Measurements from ENCODE around the gene PRUNE1. TPM values are rescaled to one million over a fixed set of nuclear protein-coding genes. Genes with fewer than 3 reads are reported as not detected.

The PRUNE1 gene
- total RNA-seq, 2 experiments from 2014 or later: 18.8 to 20.8 TPM

DNA sequence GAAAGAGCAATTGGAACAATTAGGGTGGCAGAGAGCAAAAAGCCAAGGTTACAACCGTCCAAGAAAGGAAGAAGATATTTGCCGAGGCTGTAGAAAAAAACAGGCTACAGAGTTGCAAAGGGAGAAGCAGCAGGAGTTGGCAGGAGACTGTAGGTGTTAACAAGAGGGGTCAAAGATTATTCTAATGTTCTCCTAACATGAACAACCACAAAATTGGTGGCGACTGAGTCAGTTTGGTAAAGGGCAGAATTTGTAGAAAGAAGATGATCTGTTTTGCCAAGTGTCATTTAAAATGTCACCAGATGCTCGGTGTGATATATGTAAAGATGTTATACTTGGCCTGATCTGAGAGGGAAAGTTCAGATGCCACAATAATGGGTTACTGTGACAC is 401 bp upstream of the PRUNE1 start:
- peak overlapping the region; percentile 85 for H2AFZ ChIP-seq (ENCODE audit: low read length)
- H3K9me2 ChIP-seq (ENCODE audit: insufficient read depth, low read length): no peaks in the 10 kb centered on the region
- intact Hi-C loops (cut with micrococcal nuclease; ENCODE audit: unreplicated experiment): loop anchor here (5.0 kb wide), 1 partner anchor 49 kb away; the partner anchor contains the start of gene CDC42SE1
- peak overlapping the region; percentile 83 for H3K4me3 ChIP-seq (ENCODE audit: low read depth, low read length, poor library complexity, severe bottlenecking)
- H3K4me2 ChIP-seq (ENCODE audit: low read length): peak overlapping the region; percentile 90
- TF ChIP-seq, protein P1, sequence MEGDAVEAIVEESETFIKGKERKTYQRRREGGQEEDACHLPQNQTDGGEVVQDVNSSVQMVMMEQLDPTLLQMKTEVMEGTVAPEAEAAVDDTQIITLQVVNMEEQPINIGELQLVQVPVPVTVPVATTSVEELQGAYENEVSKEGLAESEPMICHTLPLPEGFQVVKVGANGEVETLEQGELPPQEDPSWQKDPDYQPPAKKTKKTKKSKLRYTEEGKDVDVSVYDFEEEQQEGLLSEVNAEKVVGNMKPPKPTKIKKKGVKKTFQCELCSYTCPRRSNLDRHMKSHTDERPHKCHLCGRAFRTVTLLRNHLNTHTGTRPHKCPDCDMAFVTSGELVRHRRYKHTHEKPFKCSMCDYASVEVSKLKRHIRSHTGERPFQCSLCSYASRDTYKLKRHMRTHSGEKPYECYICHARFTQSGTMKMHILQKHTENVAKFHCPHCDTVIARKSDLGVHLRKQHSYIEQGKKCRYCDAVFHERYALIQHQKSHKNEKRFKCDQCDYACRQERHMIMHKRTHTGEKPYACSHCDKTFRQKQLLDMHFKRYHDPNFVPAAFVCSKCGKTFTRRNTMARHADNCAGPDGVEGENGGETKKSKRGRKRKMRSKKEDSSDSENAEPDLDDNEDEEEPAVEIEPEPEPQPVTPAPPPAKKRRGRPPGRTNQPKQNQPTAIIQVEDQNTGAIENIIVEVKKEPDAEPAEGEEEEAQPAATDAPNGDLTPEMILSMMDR (conservative IDR thresholded peaks at IDR 0.05; ENCODE audit: low read length): no peak
- TF ChIP-seq EZH2phosphoT487 (IDR thresholded peaks at IDR 0.05; ENCODE audit: borderline replicate concordance, low read depth, low read length): no peak
- H3K4me1 ChIP-seq (ENCODE audit: insufficient read depth, low read length, poor library complexity, severe bottlenecking): peaks cover 58% of the 10 kb centered on the region
- no TSS peak for BruUV-seq (replicated peaks)
- peak overlapping the region; percentile 47 for H3K27ac ChIP-seq (ENCODE audit: low read depth, low read length, poor library complexity, severe bottlenecking)
- ChIA-PET CTCF (ENCODE audit: unreplicated experiment) (no interaction called here), POLR2A (no interaction called here)
- H4K20me1 ChIP-seq (ENCODE audit: insufficient read depth, low read length): no peaks in the 10 kb centered on the region
- no peaks in the 10 kb centered on the region for H3K36me3 ChIP-seq (ENCODE audit: insufficient read depth, low read length)
- DNase-seq (ENCODE audit: low spot score): no peak
- H3K79me2 ChIP-seq (ENCODE audit: insufficient read depth, low read depth, low read length): peaks cover 17% of the 10 kb centered on the region; the same call in 1 of the 2 replicates
- no peaks in the 10 kb centered on the region for H3K9me3 ChIP-seq (ENCODE audit: low read length)

DNA sequence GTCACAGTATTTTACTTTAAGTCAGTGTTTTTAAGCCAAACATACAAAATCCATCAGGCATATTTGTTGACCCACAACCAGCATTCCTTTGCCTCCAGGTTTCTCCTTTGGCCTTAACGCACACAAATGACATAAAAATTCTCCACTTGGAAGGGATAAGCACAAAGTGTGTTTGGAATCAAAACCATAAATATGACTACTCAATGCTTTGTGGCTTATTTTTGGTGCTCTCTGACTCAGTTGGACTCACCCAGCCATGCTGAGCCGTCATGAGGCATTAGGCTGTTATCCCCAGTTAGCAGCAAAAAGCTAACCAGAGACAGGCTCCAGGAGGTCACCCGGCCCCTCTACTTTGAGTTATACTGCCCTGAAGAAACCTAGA is 948 bp downstream of the PRUNE1 start:
- Histone ChIP-seq H4K20me1 (ENCODE audit: insufficient read depth, low read length) (no peaks in the 10 kb centered on the region), H3K36me3 (ENCODE audit: insufficient read depth, low read length) (no peaks in the 10 kb centered on the region), H3K4me1 (ENCODE audit: insufficient read depth, low read length, poor library complexity, severe bottlenecking) (peaks cover 46% of the 10 kb centered on the region), H3K4me3 (ENCODE audit: low read depth, low read length, poor library complexity, severe bottlenecking) (peak overlapping the region; percentile 83), H2AFZ (ENCODE audit: low read length) (peak overlapping the region; percentile 85; the same call in 1 of the 2 replicates), H3K4me2 (ENCODE audit: low read length) (peak overlapping the region; percentile 90), H3K9me3 (ENCODE audit: low read length) (no peaks in the 10 kb centered on the region), H3K79me2 (ENCODE audit: insufficient read depth, low read depth, low read length) (peaks cover 17% of the 10 kb centered on the region; the same call in 1 of the 2 replicates), H3K9me2 (ENCODE audit: insufficient read depth, low read length) (no peaks in the 10 kb centered on the region), H3K27ac (ENCODE audit: low read depth, low read length, poor library complexity, severe bottlenecking) (no peak overlapping the region)
- TSS peak; percentile 60 for BruUV-seq (replicated peaks)
- ChIA-PET CTCF (ENCODE audit: unreplicated experiment) (no interaction called here), POLR2A (interaction anchor here (0.5 kb wide), 1 partner anchor 50 kb away, joined by 3 read pairs; the partner anchor contains the start of gene CDC42SE1)
- no peak for DNase-seq (ENCODE audit: low spot score)
- TF ChIP-seq, protein P1 (conservative IDR thresholded peaks at IDR 0.05; ENCODE audit: low read length): no peak
- TF ChIP-seq EZH2phosphoT487 (IDR thresholded peaks at IDR 0.05; ENCODE audit: borderline replicate concordance, low read depth, low read length): no peak
- intact Hi-C loops (cut with micrococcal nuclease; ENCODE audit: unreplicated experiment): loop anchor here (5.0 kb wide), 1 partner anchor 48 kb away; the partner anchor contains the start of gene CDC42SE1

DNA sequence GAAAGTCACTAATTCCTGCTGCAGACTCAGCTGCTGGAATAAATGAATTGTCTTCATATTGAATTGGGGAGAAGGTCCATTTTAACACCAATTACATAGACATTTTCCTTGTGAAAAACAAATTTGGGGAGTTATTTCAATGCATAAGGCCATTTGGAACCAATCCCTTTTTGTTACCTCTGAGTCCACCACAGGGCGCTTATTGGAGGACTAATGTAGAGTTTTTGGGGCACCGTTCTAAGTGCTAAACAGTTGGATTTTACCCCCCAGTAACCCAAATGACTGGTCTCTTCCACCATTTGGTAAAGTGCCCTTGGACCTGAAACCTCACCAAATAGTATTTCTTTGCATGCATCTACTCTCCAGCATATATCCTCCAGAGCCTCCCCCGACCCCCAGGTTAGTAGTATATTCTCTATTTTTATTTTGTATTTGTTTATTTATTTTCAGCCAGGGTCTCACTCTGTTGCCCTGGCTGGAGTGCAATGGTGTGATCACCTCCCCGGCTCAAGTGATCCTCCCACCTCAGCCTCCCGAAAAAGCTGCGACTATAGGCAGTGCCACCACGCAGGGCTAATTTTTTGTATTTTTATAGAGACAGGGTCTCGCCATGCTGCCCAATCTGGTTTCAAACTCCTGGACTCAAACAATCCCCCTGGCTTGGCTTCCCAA is 1.6 kb downstream of the PRUNE1 start:
- peak overlapping the region; percentile 83 for H3K4me3 ChIP-seq (ENCODE audit: low read depth, low read length, poor library complexity, severe bottlenecking)
- ChIA-PET CTCF (ENCODE audit: unreplicated experiment) (no interaction called here), POLR2A (interaction anchor here (0.5 kb wide), 1 partner anchor 50 kb away, joined by 3 read pairs; the partner anchor contains the start of gene CDC42SE1)
- H3K36me3 ChIP-seq (ENCODE audit: insufficient read depth, low read length): no peaks in the 10 kb centered on the region
- H3K4me2 ChIP-seq (ENCODE audit: low read length): peak overlapping the region; percentile 90
- peaks cover 41% of the 10 kb centered on the region for H3K4me1 ChIP-seq (ENCODE audit: insufficient read depth, low read length, poor library complexity, severe bottlenecking)
- H3K27ac ChIP-seq (ENCODE audit: low read depth, low read length, poor library complexity, severe bottlenecking): no peak overlapping the region
- intact Hi-C loops (cut with micrococcal nuclease; ENCODE audit: unreplicated experiment): loop anchor here (5.0 kb wide), 1 partner anchor 47 kb away; the partner anchor contains the start of gene CDC42SE1
- no peaks in the 10 kb centered on the region for H4K20me1 ChIP-seq (ENCODE audit: insufficient read depth, low read length)
- no TSS peak for BruUV-seq (replicated peaks)
- H2AFZ ChIP-seq (ENCODE audit: low read length): no peak overlapping the region
- no peak for TF ChIP-seq EZH2phosphoT487 (IDR thresholded peaks at IDR 0.05; ENCODE audit: borderline replicate concordance, low read depth, low read length)
- TF ChIP-seq, protein P1 (conservative IDR thresholded peaks at IDR 0.05; ENCODE audit: low read length): no peak
- no peak for DNase-seq (ENCODE audit: low spot score)
- no peaks in the 10 kb centered on the region for H3K9me2 ChIP-seq (ENCODE audit: insufficient read depth, low read length)
- H3K79me2 ChIP-seq (ENCODE audit: insufficient read depth, low read depth, low read length): peaks cover 17% of the 10 kb centered on the region; the same call in 1 of the 2 replicates
- H3K9me3 ChIP-seq (ENCODE audit: low read length): no peaks in the 10 kb centered on the region

Measured in OCI-LY7 (cell line).